GM19467 (cell line): ENCODE data around the gene ZNF536.
"Not testable (repeated sequence)": the region's sequence is repeated elsewhere in the genome, so short reads cannot be mapped to it uniquely, and the experiment has no call there.

Experiments
- ATAC-seq: cut with Tn5 transposase; IDR thresholded peaks from one replicate; pipeline ENCODE4 v1.9.1; 2021; ENCODE audit warnings: mild to moderate bottlenecking, moderate library complexity; ENCODE audit not compliant: unreplicated experiment

Gene ZNF536

DNA sequence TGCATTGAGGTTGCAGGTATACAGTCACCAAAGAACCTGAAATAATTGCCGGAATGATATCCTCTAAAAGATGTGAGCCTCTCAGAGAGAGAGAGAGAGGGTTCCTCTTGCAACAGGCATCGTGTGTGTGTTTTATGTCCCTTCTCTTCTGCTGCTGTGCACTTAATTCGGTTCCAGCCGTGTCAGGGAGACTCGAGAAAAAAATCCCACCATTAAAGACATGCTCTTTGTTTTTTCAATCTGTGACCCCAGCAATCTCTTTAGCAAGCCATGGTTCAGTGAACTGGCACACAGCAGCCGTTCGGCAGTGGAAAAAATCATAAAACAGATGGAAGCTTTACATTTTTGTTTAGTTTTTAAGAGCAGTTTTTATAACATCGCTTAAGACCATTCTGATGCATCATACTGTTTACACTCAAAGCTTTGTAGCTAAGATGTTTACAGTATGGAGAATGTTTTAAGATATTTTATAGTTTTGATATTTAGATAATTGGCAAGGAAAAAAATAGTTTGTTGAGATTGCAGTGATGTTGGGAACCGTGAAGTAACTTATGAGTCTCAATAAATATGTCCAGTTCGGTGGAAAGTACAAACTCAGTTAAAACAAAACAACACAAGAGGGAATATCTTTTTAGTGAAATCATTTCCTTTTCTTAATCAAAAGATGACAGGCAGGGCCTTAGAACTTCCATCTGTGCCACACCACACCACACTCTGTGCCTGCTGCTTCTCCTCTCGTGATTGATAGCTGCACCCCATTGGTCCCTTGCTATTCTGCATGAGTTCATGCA, 31.2 kb upstream of the ZNF536 start:
- no peak for ATAC-seq

GRCh38 chr19:30341611-30342201, 30.5 kb upstream of the ZNF536 start:
- no peak for ATAC-seq

- ATAC-seq = no peak
Measured at GRCh38 chr19:30342901-30343300, 29.3 kb upstream of the ZNF536 start.

DNA sequence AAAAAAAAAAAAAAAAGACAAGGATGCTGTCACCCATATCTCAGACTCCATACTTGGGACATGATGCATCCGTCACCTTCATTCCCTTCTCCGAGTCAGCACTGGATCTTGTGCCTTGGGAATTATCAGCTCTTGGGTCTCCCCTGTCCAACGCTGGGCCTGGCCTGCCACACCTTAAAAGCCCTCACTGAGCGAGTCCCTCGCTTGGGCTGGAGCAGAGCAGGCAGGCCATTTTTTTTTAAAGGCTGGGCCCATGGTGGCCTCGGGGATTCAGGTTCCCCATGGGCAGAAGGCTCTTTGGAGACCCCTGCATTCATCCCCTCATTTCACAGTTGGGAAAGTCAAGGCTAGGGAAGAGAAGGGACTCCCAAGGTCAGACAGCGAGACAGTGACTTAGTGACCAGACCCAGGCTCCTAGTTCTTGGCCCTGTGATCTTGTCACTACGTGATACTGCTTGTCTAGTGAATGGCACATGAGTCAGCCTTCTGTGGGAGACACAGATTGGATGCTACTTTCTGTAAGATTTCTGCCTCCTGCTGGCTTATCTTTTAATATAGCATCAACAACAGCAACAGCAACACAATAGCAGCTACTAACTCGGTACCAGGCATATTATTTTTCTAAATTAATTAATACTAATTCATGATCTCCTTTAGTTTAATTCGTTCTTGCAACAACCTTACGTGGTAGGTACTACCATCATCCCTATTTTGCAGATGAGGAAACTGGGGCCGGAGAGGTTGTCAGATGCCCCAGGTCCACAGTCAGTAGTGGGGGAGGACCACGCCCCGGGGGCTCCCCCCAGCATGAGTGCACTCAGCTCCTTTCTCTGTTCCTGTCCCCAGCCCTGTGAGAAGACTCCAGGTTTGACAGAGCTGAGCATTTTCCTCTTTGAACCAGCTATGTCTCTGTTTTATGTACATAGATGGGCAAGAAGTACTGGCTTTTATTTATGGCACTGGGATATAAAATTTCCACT, 27.4 kb upstream of the ZNF536 start:
- ATAC-seq = no peak

GRCh38 chr19:30345686-30346085, 26.5 kb upstream of the ZNF536 start:
- no peak for ATAC-seq

- ATAC-seq = not testable (repeated sequence)
Measured at GRCh38 chr19:30346468-30346867, 25.7 kb upstream of the ZNF536 start.

GRCh38 chr19:30349131-30349730, 23.0 kb upstream of the ZNF536 start:
- no peak for ATAC-seq

DNA sequence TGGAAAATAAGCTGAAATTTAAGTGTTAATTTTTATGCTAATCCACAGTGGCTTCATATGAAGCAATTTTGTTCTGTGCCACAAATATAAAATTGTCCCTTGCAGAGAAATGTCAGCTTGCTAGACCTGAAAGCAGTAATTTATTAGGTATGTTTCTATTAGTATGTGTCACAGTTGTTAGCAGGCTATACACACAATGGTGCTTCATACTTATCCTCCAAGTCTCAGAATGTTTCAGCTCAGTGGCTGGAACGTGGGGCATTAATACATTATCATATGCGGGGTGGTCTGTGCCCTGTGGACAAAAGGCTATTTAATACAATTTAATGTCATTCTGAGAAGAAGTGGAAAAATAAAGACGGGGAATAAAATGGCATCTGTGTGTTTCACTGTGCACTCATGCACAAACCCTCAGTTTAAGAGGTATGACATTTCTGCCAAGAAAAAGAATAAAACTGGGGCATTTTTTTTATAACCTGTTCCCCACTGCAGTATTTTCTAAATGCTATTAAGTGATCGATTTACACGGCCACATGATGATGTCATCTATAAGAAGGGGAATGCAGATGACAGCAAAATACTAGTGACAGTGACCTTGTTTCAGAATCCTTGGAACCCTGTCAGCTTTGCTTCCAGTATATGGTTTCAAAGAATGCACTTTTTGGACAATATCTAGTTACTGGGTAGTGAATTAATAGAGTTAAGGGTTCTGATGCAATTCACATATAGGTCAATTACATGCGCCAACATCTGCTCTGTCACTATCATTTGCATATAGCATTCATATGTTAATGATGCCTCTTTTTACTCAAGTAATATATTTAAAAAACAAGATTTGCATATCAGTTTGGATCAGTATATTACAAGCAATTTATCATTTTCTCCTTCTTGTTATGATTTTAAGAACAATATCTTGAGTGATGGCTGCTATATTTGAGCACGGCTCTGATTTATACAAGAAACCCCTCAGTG, 21.2 kb upstream of the ZNF536 start:
- ATAC-seq = no peak

DNA sequence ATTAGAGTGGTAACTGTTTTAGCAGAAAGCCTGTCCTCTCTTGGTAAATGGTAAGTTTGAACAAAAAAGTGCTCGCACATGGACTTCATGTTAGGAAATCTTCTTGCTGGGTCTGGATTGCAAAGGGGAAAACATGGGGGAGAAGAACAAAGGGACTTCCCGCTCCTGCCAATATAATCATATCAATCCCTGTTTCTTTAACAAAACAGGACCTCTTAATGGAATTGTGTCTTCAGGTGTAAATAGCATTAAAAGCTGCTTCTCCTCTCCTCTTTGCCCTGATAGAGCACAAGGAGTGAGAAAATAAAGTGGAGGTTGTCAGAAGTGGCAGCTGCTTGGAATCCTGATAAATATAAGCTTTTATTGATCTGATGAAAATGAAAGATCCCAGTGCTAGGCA, 20.4 kb upstream of the ZNF536 start:
- no peak for ATAC-seq

DNA sequence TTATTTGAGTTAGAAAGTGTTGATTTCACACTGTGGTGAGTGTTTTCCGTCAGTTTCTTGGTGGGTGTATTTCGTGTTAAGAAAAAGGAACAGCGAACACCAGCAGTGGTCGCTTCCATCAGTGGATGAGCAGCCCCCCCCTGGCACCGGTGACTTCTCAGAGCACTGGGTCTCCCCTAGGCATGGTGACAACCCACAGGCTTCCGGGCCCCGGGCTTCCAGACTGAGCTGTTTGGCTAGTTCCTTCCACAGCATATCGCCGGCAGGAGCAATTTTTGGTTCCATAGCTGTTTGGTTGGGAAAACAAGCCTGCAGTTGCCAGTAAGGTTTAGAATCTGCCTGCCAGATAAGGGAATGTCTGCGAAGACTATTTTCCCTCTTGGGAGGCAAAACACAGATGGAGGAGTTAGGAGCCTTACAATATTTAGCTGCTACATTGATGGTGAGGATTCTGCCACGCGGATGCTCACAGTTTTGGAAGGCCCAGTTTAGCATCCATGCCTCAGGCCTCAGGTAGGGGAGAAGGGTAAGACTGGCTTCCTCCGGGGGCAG, 18.7 kb upstream of the ZNF536 start:
- no peak for ATAC-seq

- ATAC-seq = no peak
Measured at GRCh38 chr19:30355586-30355985, 16.6 kb upstream of the ZNF536 start.

- ATAC-seq = no peak
Measured at GRCh38 chr19:30356951-30357579, 15.1 kb upstream of the ZNF536 start.

DNA sequence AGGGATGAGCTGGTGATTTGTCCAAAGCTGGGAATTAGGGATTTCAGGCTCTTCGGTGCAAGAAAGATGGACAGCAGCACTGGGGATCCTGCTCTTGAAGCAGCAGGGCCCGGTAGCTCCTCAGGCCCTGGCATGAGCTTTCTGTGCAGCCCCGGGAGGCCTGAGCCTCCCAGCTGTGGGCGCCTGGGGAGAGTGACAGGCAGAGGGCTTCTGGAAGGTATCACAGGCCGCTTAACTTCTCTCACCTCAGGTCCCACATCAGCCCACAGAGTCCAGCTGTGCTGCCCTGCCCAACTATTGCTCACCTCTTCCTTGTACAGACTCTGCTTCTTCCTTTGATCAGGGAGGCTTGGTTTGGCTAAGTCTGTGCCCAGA, 14.6 kb upstream of the ZNF536 start:
- no peak for ATAC-seq

DNA sequence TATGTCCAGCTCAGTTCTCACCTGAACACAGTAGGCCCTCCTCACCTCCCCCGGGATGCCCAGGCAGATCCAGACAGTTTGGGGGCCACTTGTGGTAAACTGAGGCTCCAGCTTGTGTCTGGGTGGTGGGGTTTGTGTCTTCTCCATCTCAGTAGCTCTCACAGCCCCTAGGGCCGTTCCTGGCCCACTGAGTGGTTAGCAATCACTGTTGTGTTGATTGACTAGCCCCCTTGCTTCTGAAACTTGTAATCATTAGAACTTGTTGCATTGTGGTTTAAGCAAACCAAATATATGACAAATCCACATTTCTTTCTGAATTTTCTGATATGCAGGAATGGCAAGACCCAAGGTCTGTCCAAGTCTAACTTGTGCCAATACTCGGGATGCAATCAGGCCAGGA, 13.9 kb upstream of the ZNF536 start:
- ATAC-seq = no peak

DNA sequence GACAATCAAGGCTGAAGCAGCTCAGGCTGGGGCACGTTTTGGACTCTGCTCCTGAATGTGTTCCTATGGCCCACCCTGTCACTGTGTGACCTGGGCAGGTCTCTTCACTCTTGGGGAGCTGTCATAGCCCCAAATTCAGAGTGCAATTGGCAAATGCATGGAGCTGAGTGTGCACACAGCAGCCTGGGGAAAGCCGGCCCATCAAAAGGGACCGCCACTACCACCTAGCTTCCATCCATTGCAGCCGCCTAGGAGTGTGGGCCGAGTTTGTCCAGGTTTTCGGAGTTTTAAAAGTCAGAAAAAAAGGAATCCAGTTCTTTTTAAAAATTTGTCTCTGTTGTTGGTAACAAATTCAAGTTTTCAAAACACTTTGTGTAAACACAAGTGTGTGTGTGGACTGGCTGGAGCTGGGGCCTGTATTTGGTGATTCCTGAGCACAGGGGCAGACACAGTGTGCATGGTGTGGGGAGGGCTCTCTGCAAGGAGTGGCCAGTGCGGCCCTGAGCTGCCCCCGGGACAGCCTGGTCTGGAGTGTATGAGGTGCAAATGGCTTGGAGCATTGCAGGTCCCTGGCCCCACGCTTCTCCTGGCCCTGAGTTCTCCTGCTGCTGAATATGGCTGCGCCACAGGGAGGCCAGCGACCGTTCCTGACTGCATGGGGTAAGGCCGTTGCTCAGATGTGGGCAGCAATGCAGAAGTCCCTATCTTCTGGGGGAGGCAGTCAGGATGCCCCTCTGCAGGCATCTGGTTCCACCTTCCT, 13.2 kb upstream of the ZNF536 start:
- ATAC-seq = no peak

- no peak for ATAC-seq
Measured at GRCh38 chr19:30359936-30360335, 12.2 kb upstream of the ZNF536 start.

- ATAC-seq = no peak
Measured at GRCh38 chr19:30360376-30361106, 11.6 kb upstream of the ZNF536 start.

GRCh38 chr19:30361107-30361447, 11.1 kb upstream of the ZNF536 start:
- ATAC-seq = no peak
